GM12878 (cell line): ENCODE data around the gene ANGPTL4. TPM values are rescaled to one million over a fixed set of nuclear protein-coding genes. Genes with fewer than 3 reads are reported as not detected.

Source experiments
- ATAC-seq: fragments of 200-7000 bp; cut with Tn5 transposase; 3 replicates; pipeline ENCODE4 v1.9.1; 2020; ENCODE audit warnings: mild to moderate bottlenecking, moderate library complexity
- BruUV-seq: library from RNA; stranded (reverse); fragments of 400-500 nt; replicated peaks from 2 replicates; lab custom pipeline; 2021; lab: Mats Ljungman, UMichigan
- CTCF ChIA-PET: fragments of 300-600 bp; sonication (Branson Sonifier 250); formaldehyde crosslinking; extraction: SDS; loops from one replicate; lab custom pipeline; 2021; ENCODE audit warnings: inconsistent platforms; lab: Yijun Ruan, JAX
- POLR2A ChIA-PET: fragments of 350-600 bp; formaldehyde crosslinking; extraction: SDS; loops from one replicate; lab custom pipeline; 2021; ENCODE audit warnings: inconsistent platforms; lab: Charles Lee
- RAD21 ChIA-PET: fragments of 300-600 bp; sonication (Branson Sonifier 250); formaldehyde crosslinking; loops from one replicate; lab custom pipeline; 2023; ENCODE audit warnings: antibody characterized with exemption; ENCODE audit not compliant: unreplicated experiment; lab: Charles Lee
- SMC1A ChIA-PET: fragments of 300-600 bp; sonication (Branson Sonifier 250); formaldehyde crosslinking; loops from one replicate; lab custom pipeline; 2023; ENCODE audit not compliant: unreplicated experiment, uncharacterized antibody; lab: Charles Lee
- DNase-seq: peaks from one replicate; pipeline ENCODE4 v3.0.0-alpha.2; 2011; ENCODE audit warnings: low read depth, low spot score
- FAIRE-seq: peaks from 3 replicates; lab custom pipeline; 2011; peaks lifted over from hg19 to GRCh38; lab: Jason Lieb, UNC
- H2AFZ ChIP-seq: 2 replicates; pipeline ENCODE4 v1.6.0; 2011; ENCODE audit warnings: low read depth, low read length, control low read depth; ENCODE audit not compliant: control insufficient read depth
- H3K27ac ChIP-seq: 2 replicates; pipeline ENCODE4 v1.5.1; 2011; ENCODE audit warnings: control low read depth; ENCODE audit not compliant: control insufficient read depth, insufficient read depth
- H3K27me3 ChIP-seq, 2 experiments: replicated peaks in 1 of 2; 2 replicates each; pipeline versions ENCODE4 v1.6.0 to v1.6.1; 2011; ENCODE audit warnings: low read length in 1 of 2; ENCODE audit not compliant: control insufficient read depth in 2 of 2, insufficient read depth in 2 of 2
- H3K36me3 ChIP-seq, 2 experiments: 2 replicates each; pipeline ENCODE4 v1.5.1; 2011; ENCODE audit warnings: low read length in 1 of 2; ENCODE audit not compliant: control insufficient read depth in 2 of 2, insufficient read depth in 2 of 2
- H3K4me1 ChIP-seq: 2 replicates; pipeline ENCODE4 v1.6.1; 2011; ENCODE audit warnings: mild to moderate bottlenecking, low read length, moderate library complexity, mixed read lengths; ENCODE audit not compliant: control insufficient read depth, insufficient read depth
- H3K4me2 ChIP-seq: 2 replicates; pipeline ENCODE4 v1.6.0; 2011; ENCODE audit warnings: control low read depth; ENCODE audit not compliant: control insufficient read depth, insufficient read depth
- H3K4me3 ChIP-seq: fragments of 200-600 bp; sonication (generic); 2 replicates; pipeline ENCODE4 v1.5.1; 2016
- H3K79me2 ChIP-seq: 2 replicates; pipeline ENCODE4 v1.6.0; 2011; ENCODE audit warnings: low read length; ENCODE audit not compliant: control insufficient read depth, insufficient read depth
- H3K9ac ChIP-seq: 2 replicates; pipeline ENCODE4 v1.8.0; 2011; ENCODE audit warnings: low read length, control low read depth, mixed read lengths; ENCODE audit not compliant: control insufficient read depth, insufficient read depth
- H3K9me3 ChIP-seq: replicated peaks from 3 replicates; pipeline ENCODE4 v1.5.1; 2011; ENCODE audit warnings: mild to moderate bottlenecking, low read length; ENCODE audit not compliant: control insufficient read depth, insufficient read depth
- H4K20me1 ChIP-seq: 2 replicates; pipeline ENCODE4 v1.6.0; 2011; ENCODE audit not compliant: control insufficient read depth, insufficient read depth
- ATF7 ChIP-seq: fragments of 450-650 bp; IDR thresholded peaks from 2 replicates; pipeline ENCODE4 v1.6.1; 2016; ENCODE audit warnings: low read depth, mild to moderate bottlenecking
- CREM ChIP-seq: IDR thresholded peaks from 2 replicates; pipeline ENCODE4 v1.6.1; 2014; ENCODE audit warnings: antibody characterized with exemption, low read depth
- EGR1 ChIP-seq, 2 experiments: IDR thresholded peaks; 1 replicate in 1 of 2; 2 replicates in 1 of 2; pipeline ENCODE4 v1.6.1; 2011 to 2012; ENCODE audit warnings: low read depth in 2 of 2, low read length in 2 of 2, borderline replicate concordance in 1 of 2, mild to moderate bottlenecking in 1 of 2, moderate library complexity in 1 of 2
- ETV6 ChIP-seq, 2 experiments: fragments of 450-650 bp in 1 of 2; IDR thresholded peaks in 1 of 2; conservative IDR thresholded peaks in 1 of 2; 2 replicates each; pipeline ENCODE4 v1.6.1; 2014; ENCODE audit warnings: antibody characterized with exemption in 1 of 2, borderline replicate concordance in 1 of 2, low read depth in 1 of 2, mild to moderate bottlenecking in 1 of 2, moderate library complexity in 1 of 2
- PAX5 ChIP-seq: IDR thresholded peaks from 2 replicates; pipeline ENCODE4 v1.6.1; 2011; ENCODE audit warnings: low read depth, low read length, borderline replicate concordance
- REST ChIP-seq: IDR thresholded peaks from 2 replicates; pipeline ENCODE4 v1.6.1; 2012; ENCODE audit warnings: mild to moderate bottlenecking, low read depth, low read length
- YBX1 ChIP-seq: fragments of 450-650 bp; IDR thresholded peaks from 2 replicates; pipeline ENCODE4 v1.6.1; 2016; ENCODE audit warnings: antibody characterized with exemption
- WGBS: methylation state at CpG from one replicate; pipeline ENCODE4 v1.1.6; 2016; ENCODE audit warnings: low lambda C conversion rate; ENCODE audit not compliant: insufficient replicate concordance, insufficient coverage; ENCODE audit errors: missing lambda C conversion rate; 5-methylcytosine and 5-hydroxymethylcytosine counted together
- in situ Hi-C: fragments of 300-500 bp; cut with MboI; formaldehyde crosslinking; loops from 9 replicates; pipeline ENCODE4 v1.14.3; 2018; ENCODE audit warnings: mixed read lengths
- intact Hi-C: fragments of 100-400 bp; cut with micrococcal nuclease; formaldehyde crosslinking; loops from one replicate; pipeline ENCODE4 v1.14.2; 2022; ENCODE audit not compliant: unreplicated experiment
- polyA plus RNA-seq, 11 experiments: library from polyadenylated mRNA; depleted of rRNA in 4 of 11; unstranded in 6 of 11; stranded (reverse) in 5 of 11; fragments of >200 nt; fragmentation: Nextera tagmentation in 4 of 11; fragmentation: Illumina TruSeq in 1 of 11; extraction: Ambion mirVana in 4 of 11; extraction: Trizol in 1 of 11; gene quantifications; 1 replicate in 1 of 11; 2 replicates in 10 of 11; pipeline versions ENCODE4 v1.2.1 to v1.2.3, GENCODE V29; 2011 to 2016; ENCODE audit warnings: inconsistent platforms in 2 of 11, missing spikeins in 2 of 11, low read depth in 1 of 11
- total RNA-seq, 4 experiments: library from RNA; depleted of rRNA in 3 of 4; stranded (reverse); fragments of >200 nt in 3 of 4; fragmentation: Illumina TruSeq in 1 of 4; extraction: Trizol in 1 of 4; gene quantifications; 2 replicates each; pipeline versions ENCODE4 v1.2.1 to v1.2.3, GENCODE V29; 2013 to 2021
- TF ChIP-seq, protein P1 (sequence below): fragments of 450-650 bp; formaldehyde crosslinking; IDR thresholded peaks from 2 replicates; pipeline ENCODE4 v1.4.0; 2022; ENCODE audit warnings: mild to moderate bottlenecking, moderate library complexity
- TF ChIP-seq, protein P2 (sequence below): fragments of 150-350 bp; IDR thresholded peaks from 2 replicates; pipeline ENCODE4 v1.6.1; 2014; ENCODE audit warnings: mild to moderate bottlenecking, low read depth, low read length

The ANGPTL4 gene
- total and polyA plus RNA-seq, 10 of the 15 experiments (the other 5 are each of a cell fraction or from before 2014, with no cell fraction given) = 0.45 TPM; not detected in 9

DNA sequence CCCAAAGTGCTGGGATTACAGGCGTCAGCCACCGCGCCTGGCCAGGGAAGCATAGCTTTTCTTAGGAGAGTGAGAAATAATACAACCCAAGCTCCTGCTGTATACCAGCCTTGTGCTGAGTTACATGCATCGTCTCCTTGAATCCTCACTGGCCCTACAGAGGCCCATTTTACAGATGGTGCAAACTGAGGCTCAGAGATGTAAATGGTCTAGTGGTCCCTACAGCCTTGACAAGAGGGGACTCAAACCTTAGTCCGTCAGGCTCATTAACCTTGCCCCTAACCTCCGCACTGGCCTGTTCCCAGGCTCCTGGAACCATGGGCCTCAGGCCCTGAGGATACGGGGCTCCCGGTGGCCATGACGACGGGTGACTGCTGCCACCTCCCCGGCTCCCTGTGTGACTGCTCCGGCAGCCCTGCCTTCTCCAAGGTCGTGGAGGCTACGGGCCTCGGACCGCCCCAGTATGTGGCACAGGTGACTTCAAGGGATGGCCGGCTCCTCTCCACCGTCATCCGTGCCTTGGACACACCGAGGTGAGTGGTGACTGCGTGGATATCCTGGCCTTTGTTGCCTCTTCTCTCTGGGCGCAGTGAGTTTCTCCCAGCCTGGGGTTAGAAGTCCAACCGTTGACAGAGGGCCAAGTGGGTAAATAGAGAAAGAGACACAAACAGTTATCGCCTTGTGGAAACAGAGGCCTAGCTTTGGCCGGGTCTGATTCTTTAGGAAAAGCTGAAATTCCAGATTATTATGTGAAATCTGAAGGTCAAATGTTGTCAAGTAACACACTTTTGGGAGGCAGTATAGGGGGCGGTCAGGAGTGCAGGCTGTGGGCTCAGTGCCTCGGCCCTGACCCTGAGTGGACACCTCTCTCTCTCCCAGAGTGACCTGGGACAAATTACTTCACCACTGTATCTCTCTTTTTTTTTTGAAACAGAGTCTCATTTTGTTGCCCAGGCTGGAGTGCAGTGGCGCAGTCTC lies 57.8 kb downstream of the ANGPTL4 start (continued):
- no peak for TF ChIP-seq EGR1 (IDR thresholded peaks at IDR 0.05; ENCODE audit: borderline replicate concordance in 1 of 2, low read depth in 2 of 2, low read length in 2 of 2)
- TF ChIP-seq CREM = no peak

DNA sequence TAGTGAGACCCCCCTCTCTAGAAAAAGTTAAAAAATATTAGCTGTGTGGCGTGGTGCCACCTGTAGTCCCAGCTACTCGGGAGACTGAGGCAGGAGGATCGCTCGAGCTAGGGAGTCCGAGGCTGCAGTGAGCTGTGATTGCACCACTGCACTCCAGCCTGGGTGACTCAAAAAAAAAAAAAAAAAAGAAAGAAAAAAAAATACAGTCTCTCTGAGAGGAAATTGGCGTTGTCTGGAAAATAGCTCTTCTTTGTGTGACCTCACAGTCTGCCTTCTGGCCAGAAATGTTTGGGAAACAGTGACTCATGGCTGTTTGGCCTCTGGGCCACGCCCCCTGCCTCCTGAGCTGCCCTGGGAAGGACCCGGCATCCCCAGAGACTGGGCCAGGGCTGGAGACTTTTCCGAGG lies 59.9 kb downstream of the ANGPTL4 start:
- no peak overlapping the region for H3K4me2 ChIP-seq
- no TSS peak for BruUV-seq
- H3K4me3 ChIP-seq = no peak overlapping the region
- no peaks in the 10 kb centered on the region for H3K4me1 ChIP-seq
- H3K9ac ChIP-seq = no peak overlapping the region
- in situ Hi-C loops = no loop called here
- WGBS = 60% methylated on average over 9 of the region's 9 CpGs
- ATAC-seq = no peak
- intact Hi-C loops = no loop called here
- DNase-seq = no peak
- no peaks in the 10 kb centered on the region for H3K36me3 ChIP-seq
- POLR2A ChIA-PET = interaction anchor here (0.6 kb wide), 1 partner anchor 1360 kb away, joined by 3 read pairs; no protein-coding TSS in a partner anchor
- H3K9me3 ChIP-seq = no peaks in the 10 kb centered on the region
- no peak overlapping the region for H3K27ac ChIP-seq
- CTCF ChIA-PET = interaction anchor here (1.2 kb wide), 1 partner anchor 10 kb away, joined by 3 read pairs; the partner anchor contains the start of gene MARCHF2
- no peaks in the 10 kb centered on the region for H3K79me2 ChIP-seq
- no peaks in the 10 kb centered on the region for H3K27me3 ChIP-seq
- FAIRE-seq = no peak
- SMC1A ChIA-PET = interaction anchor here (1.2 kb wide), 1 partner anchor 38 kb away, joined by 3 read pairs; no protein-coding TSS in a partner anchor
- RAD21 ChIA-PET = interaction anchor here (0.6 kb wide), 1 partner anchor 251 kb away, joined by 3 read pairs; no protein-coding TSS in a partner anchor
- H2AFZ ChIP-seq = no peak overlapping the region
- H4K20me1 ChIP-seq = no peaks in the 10 kb centered on the region
- TF ChIP-seq, protein P1, sequence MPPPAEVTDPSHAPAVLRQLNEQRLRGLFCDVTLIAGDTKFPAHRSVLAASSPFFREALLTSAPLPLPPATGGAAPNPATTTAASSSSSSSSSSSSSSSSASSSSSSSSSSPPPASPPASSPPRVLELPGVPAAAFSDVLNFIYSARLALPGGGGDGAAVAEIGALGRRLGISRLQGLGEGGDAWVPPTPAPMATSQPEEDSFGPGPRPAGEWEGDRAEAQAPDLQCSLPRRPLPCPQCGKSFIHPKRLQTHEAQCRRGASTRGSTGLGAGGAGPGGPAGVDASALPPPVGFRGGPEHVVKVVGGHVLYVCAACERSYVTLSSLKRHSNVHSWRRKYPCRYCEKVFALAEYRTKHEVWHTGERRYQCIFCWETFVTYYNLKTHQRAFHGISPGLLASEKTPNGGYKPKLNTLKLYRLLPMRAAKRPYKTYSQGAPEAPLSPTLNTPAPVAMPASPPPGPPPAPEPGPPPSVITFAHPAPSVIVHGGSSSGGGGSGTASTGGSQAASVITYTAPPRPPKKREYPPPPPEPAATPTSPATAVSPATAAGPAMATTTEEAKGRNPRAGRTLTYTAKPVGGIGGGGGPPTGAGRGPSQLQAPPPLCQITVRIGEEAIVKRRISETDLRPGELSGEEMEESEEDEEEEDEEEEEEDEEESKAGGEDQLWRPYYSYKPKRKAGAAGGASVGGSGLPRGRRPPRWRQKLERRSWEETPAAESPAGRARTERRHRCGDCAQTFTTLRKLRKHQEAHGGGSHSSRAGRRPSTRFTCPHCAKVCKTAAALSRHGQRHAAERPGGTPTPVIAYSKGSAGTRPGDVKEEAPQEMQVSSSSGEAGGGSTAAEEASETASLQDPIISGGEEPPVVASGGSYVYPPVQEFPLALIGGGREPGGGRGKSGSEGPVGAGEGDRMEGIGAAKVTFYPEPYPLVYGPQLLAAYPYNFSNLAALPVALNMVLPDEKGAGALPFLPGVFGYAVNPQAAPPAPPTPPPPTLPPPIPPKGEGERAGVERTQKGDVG = no peak
- TF ChIP-seq ATF7 (no peak), REST (no peak), YBX1 (no peak), PAX5 (no peak), ETV6 (conservative IDR thresholded peaks at IDR 0.05 in 1 of 2, IDR thresholded peaks at IDR 0.05 in 1 of 2; ENCODE audit: borderline replicate concordance in 1 of 2, low read depth in 1 of 2) (no peak)
- TF ChIP-seq, protein P2, sequence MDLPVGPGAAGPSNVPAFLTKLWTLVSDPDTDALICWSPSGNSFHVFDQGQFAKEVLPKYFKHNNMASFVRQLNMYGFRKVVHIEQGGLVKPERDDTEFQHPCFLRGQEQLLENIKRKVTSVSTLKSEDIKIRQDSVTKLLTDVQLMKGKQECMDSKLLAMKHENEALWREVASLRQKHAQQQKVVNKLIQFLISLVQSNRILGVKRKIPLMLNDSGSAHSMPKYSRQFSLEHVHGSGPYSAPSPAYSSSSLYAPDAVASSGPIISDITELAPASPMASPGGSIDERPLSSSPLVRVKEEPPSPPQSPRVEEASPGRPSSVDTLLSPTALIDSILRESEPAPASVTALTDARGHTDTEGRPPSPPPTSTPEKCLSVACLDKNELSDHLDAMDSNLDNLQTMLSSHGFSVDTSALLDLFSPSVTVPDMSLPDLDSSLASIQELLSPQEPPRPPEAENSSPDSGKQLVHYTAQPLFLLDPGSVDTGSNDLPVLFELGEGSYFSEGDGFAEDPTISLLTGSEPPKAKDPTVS = no peak
